H9 (cell line): Measurements from ENCODE around the gene LAIR2. TPM values are rescaled to one million over a fixed set of nuclear protein-coding genes. Genes with fewer than 3 reads are reported as not detected.

ENCODE experiments used
- DNase-seq: peaks from one replicate; pipeline ENCODE4 v3.0.0-alpha.2; 2017
- H2AFZ ChIP-seq: one replicate; pipeline ENCODE4 v1.6.1; 2013; ENCODE audit warnings: mild to moderate bottlenecking, low read length, control low read depth, moderate library complexity
- H2AK5ac ChIP-seq: 2 replicates; pipeline ENCODE4 v1.6.1; 2013; ENCODE audit warnings: low read length, control low read depth, mixed read lengths; ENCODE audit not compliant: insufficient read length
- H2BK120ac ChIP-seq: one replicate; pipeline ENCODE4 v1.6.1; 2013; ENCODE audit warnings: low read depth, mild to moderate bottlenecking, low read length, control low read depth, inconsistent platforms; ENCODE audit not compliant: poor library complexity, severe bottlenecking
- H2BK12ac ChIP-seq: 2 replicates; pipeline ENCODE4 v1.6.1; 2013; ENCODE audit warnings: low read length, control low read depth, mixed read lengths, low read depth; ENCODE audit not compliant: insufficient read length
- H2BK15ac ChIP-seq: 2 replicates; pipeline ENCODE4 v1.6.1; 2013; ENCODE audit warnings: low read depth, low read length, control low read depth
- H2BK20ac ChIP-seq: one replicate; pipeline ENCODE4 v1.6.1; 2013; ENCODE audit warnings: low read depth, mild to moderate bottlenecking, low read length, control low read depth, inconsistent platforms; ENCODE audit not compliant: poor library complexity, severe bottlenecking
- H2BK5ac ChIP-seq: 2 replicates; pipeline ENCODE4 v1.6.1; 2013; ENCODE audit warnings: low read length, control low read depth, mixed read lengths; ENCODE audit not compliant: insufficient read length
- H3K14ac ChIP-seq: 2 replicates; pipeline ENCODE4 v1.6.1; 2013; ENCODE audit warnings: low read length, control low read depth; ENCODE audit not compliant: insufficient read depth
- H3K18ac ChIP-seq: 2 replicates; pipeline ENCODE4 v1.6.1; 2013; ENCODE audit warnings: low read depth, mild to moderate bottlenecking, mixed read lengths, low read length, control low read depth; ENCODE audit not compliant: insufficient read length
- H3K23ac ChIP-seq: 2 replicates; pipeline ENCODE4 v1.6.1; 2013; ENCODE audit warnings: low read length, control low read depth, mixed read lengths, low read depth; ENCODE audit not compliant: insufficient read length
- H3K23me2 ChIP-seq: 2 replicates; pipeline ENCODE4 v1.6.1; 2013; ENCODE audit warnings: low read depth, mild to moderate bottlenecking, mixed read lengths, low read length, control low read depth; ENCODE audit not compliant: insufficient read length, poor library complexity, severe bottlenecking
- H3K27ac ChIP-seq: 2 replicates; pipeline ENCODE4 v1.5.1; 2013; ENCODE audit warnings: low read length, control low read depth, mixed read lengths, low read depth; ENCODE audit not compliant: insufficient read length
- H3K27me3 ChIP-seq: 2 replicates; pipeline ENCODE4 v1.6.1; 2013; ENCODE audit warnings: low read length, control low read depth, inconsistent platforms; ENCODE audit not compliant: insufficient read depth
- H3K4ac ChIP-seq: 2 replicates; pipeline ENCODE4 v1.6.1; 2013; ENCODE audit warnings: low read depth, mild to moderate bottlenecking, control low read depth, inconsistent platforms, low read length, moderate library complexity
- H3K4me1 ChIP-seq: 2 replicates; pipeline ENCODE4 v1.6.1; 2013; ENCODE audit warnings: low read length, control low read depth, inconsistent platforms; ENCODE audit not compliant: insufficient read depth
- H3K4me2 ChIP-seq: 2 replicates; pipeline ENCODE4 v1.6.1; 2013; ENCODE audit warnings: low read length, control low read depth, mixed read lengths; ENCODE audit not compliant: insufficient read length, insufficient read depth
- H3K56ac ChIP-seq: 2 replicates; pipeline ENCODE4 v1.6.1; 2013; ENCODE audit warnings: low read depth, mild to moderate bottlenecking, mixed read lengths, low read length, control low read depth; ENCODE audit not compliant: insufficient read length
- H3K79me1 ChIP-seq: 2 replicates; pipeline ENCODE4 v1.6.1; 2013; ENCODE audit warnings: low read depth, mild to moderate bottlenecking, moderate library complexity, low read length, control low read depth, inconsistent platforms; ENCODE audit not compliant: insufficient read depth, poor library complexity, severe bottlenecking
- H3K79me2 ChIP-seq: 2 replicates; pipeline ENCODE4 v1.6.1; 2013; ENCODE audit warnings: low read length, control low read depth, inconsistent platforms; ENCODE audit not compliant: insufficient read depth
- H3K9ac ChIP-seq: 2 replicates; pipeline ENCODE4 v1.6.1; 2013; ENCODE audit warnings: low read length, control low read depth, mixed read lengths; ENCODE audit not compliant: insufficient read length; ENCODE audit errors: extremely low read depth
- H3K9me3 ChIP-seq: one replicate; pipeline ENCODE4 v1.6.1; 2013; ENCODE audit warnings: low read depth, low read length, inconsistent platforms; ENCODE audit not compliant: control insufficient read depth
- H3T11ph ChIP-seq: one replicate; pipeline ENCODE4 v1.6.1; 2013; ENCODE audit warnings: mild to moderate bottlenecking, low read length, control low read depth, inconsistent platforms
- H4K20me1 ChIP-seq: one replicate; pipeline ENCODE4 v1.6.1; 2013; ENCODE audit not compliant: control insufficient read depth, insufficient read length, insufficient read depth
- H4K5ac ChIP-seq: 2 replicates; pipeline ENCODE4 v1.6.1; 2013; ENCODE audit warnings: low read depth, mild to moderate bottlenecking, mixed read lengths, low read length, control low read depth; ENCODE audit not compliant: insufficient read length
- H4K8ac ChIP-seq: replicated peaks from 2 replicates; pipeline ENCODE4 v1.6.1; 2013; ENCODE audit warnings: low read length, control low read depth, mixed read lengths, low read depth; ENCODE audit not compliant: insufficient read length
- H4K91ac ChIP-seq: 2 replicates; pipeline ENCODE4 v1.6.1; 2013; ENCODE audit warnings: low read depth, mild to moderate bottlenecking, moderate library complexity, mixed read lengths, low read length, control low read depth; ENCODE audit not compliant: insufficient read length
- H3K27ac Mint-ChIP-seq, 3 experiments: 2 replicates in 2 of 3; 3 replicates in 1 of 3; pipeline ENCODE4 v1.8.0; 2020 to 2021; ENCODE audit warnings: mixed read lengths in 3 of 3, mild to moderate bottlenecking in 1 of 3, moderate library complexity in 1 of 3
- H3K27me3 Mint-ChIP-seq: 2 replicates; pipeline ENCODE4 v1.8.0; 2021; ENCODE audit warnings: low read depth, mild to moderate bottlenecking, moderate library complexity, mixed read lengths
- H3K36me3 Mint-ChIP-seq, 3 experiments: 2 replicates in 2 of 3; 3 replicates in 1 of 3; pipeline ENCODE4 v1.8.0; 2020 to 2021; ENCODE audit warnings: low read depth in 3 of 3, mixed read lengths in 3 of 3; ENCODE audit not compliant: insufficient read depth in 1 of 3
- H3K4me1 Mint-ChIP-seq, 2 experiments: 2 replicates each; pipeline ENCODE4 v1.8.0; 2020; ENCODE audit warnings: mixed read lengths in 2 of 2
- H3K4me3 Mint-ChIP-seq, 2 experiments: 2 replicates in 1 of 2; 3 replicates in 1 of 2; pipeline ENCODE4 v1.8.0; 2020 to 2021; ENCODE audit warnings: mild to moderate bottlenecking in 2 of 2, mixed read lengths in 2 of 2, moderate library complexity in 1 of 2
- H3K9me3 Mint-ChIP-seq, 2 experiments: 2 replicates in 1 of 2; 3 replicates in 1 of 2; pipeline ENCODE4 v1.8.0; 2020; ENCODE audit warnings: mild to moderate bottlenecking in 2 of 2, mixed read lengths in 2 of 2, moderate library complexity in 1 of 2
- CTCF ChIP-seq: fragments of 200-600 bp; sonication (generic); conservative IDR thresholded peaks from 3 replicates; pipeline ENCODE4 v1.8.0; 2021; ENCODE audit warnings: antibody characterized with exemption, mild to moderate bottlenecking
- WGBS: extraction: QIAGEN DNeasy Blood & Tissue Kit; methylation state at CpG from one replicate; pipeline ENCODE4 v1.1.7; 2013; ENCODE audit warnings: missing lambda C conversion rate, low lambda C conversion rate, mixed read lengths; ENCODE audit not compliant: insufficient read length; ENCODE audit errors: extremely low coverage; 5-methylcytosine and 5-hydroxymethylcytosine counted together
- total RNA-seq: library from RNA; stranded (reverse); gene quantifications from 2 replicates; pipeline ENCODE4 v1.2.1, GENCODE V29; 2021

LAIR2 gene
- total RNA-seq, 1 experiment from 2014 or later: not detected

DNA sequence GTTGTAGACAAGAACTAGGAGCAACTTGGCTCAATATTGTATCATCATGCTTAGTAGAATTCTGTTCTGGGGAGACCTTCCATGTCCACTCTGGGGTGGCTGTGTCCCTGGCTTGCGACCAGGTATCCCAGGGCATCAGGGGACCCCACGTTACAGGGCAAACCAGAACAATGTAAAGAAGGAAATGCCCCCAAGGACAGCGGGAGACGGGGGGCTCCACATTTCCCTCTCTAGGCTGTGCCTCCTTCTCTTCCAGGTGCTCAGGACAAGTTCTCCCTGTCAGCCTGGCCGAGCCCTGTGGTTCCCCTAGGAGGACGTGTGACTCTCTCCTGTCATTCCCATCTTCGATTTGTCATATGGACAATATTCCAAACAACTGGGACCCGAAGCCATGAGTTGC lies 30.8 kb downstream of the LAIR2 start:
- no peaks in the 10 kb centered on the region for H3K4me1 Mint-ChIP-seq
- no peak overlapping the region for H3T11ph ChIP-seq
- no peak overlapping the region for H2BK20ac ChIP-seq

More for the DNA sequence above, 30.8 kb downstream of the LAIR2 start:
- Mint-ChIP-seq H3K9me3 (peaks cover 91 to 94% of the 10 kb centered on the region in 2 experiments), H3K27ac (no peak overlapping the region), H3K4me3 (no peak overlapping the region), H3K36me3 (peaks cover 7 to 33% (median 9%) of the 10 kb centered on the region in 3 experiments; a peak in 6 of 7 replicates), H3K27me3 (peaks cover 5% of the 10 kb centered on the region)
- H2BK15ac ChIP-seq: no peak overlapping the region
- H3K79me1 ChIP-seq: no peaks in the 10 kb centered on the region
- H3K27ac ChIP-seq: no peak overlapping the region
- no peaks in the 10 kb centered on the region for H4K20me1 ChIP-seq
- no peak overlapping the region for H2BK5ac ChIP-seq
- no peak overlapping the region for H3K4me2 ChIP-seq
- WGBS: no CpG with 5 or more reads among the region's 8 CpGs
- no peak for TF ChIP-seq CTCF
- H2BK12ac ChIP-seq: no peak overlapping the region
- H3K79me2 ChIP-seq: no peaks in the 10 kb centered on the region
- no peak overlapping the region for H4K5ac ChIP-seq
- H4K91ac ChIP-seq: no peak overlapping the region
- no peak overlapping the region for H2AFZ ChIP-seq
- H3K23ac ChIP-seq: no peak overlapping the region
- peaks cover 82% of the 10 kb centered on the region for H3K9me3 ChIP-seq
- H3K27me3 ChIP-seq: no peaks in the 10 kb centered on the region
- no peak overlapping the region for H2AK5ac ChIP-seq
- H3K23me2 ChIP-seq: no peaks in the 10 kb centered on the region
- no peak overlapping the region for H2BK120ac ChIP-seq
- H3K9ac ChIP-seq: no peak overlapping the region
- H3K14ac ChIP-seq: no peak overlapping the region
- no peaks in the 10 kb centered on the region for H3K4me1 ChIP-seq
- no peak overlapping the region for H3K56ac ChIP-seq
- H3K4ac ChIP-seq: no peak overlapping the region
- no peak for DNase-seq
- no peak overlapping the region for H3K18ac ChIP-seq
- H4K8ac ChIP-seq: no peak overlapping the region
